Spleen (tissue), 11 donors: ENCODE measurements around the gene USH1G. TPM values are rescaled to one million over a fixed set of nuclear protein-coding genes. Genes with fewer than 3 reads are reported as not detected.
A peak's percentile ranks its signal among the peaks of the same experiment; 100 is the strongest.

Experiments used
- DNase-seq: peaks from one replicate; pipeline ENCODE4 v3.0.0-alpha.2; 2020
- H3K27ac ChIP-seq, 8 donors: fragments of 200-600 bp; sonication (generic) in 7 of 8; 1 replicate in 4 of 8; 2 replicates in 4 of 8; pipeline versions ENCODE4 v1.5.0 to v1.8.0; 2016 to 2021; ENCODE audit warnings: inconsistent platforms in 4 of 8, mild to moderate bottlenecking in 4 of 8, moderate library complexity in 1 of 8
- H3K27me3 ChIP-seq, 7 donors: fragments of 200-600 bp; sonication (generic) in 6 of 7; replicated peaks in 1 of 7; 1 replicate in 4 of 7; 2 replicates in 3 of 7; pipeline versions ENCODE4 v1.5.0 to v1.8.0; 2016 to 2021; ENCODE audit warnings: inconsistent platforms in 3 of 7, mild to moderate bottlenecking in 1 of 7
- H3K36me3 ChIP-seq, 6 donors: fragments of 200-600 bp; sonication (generic) in 5 of 6; 1 replicate in 4 of 6; 2 replicates in 2 of 6; pipeline versions ENCODE4 v1.5.0 to v1.8.0; 2016 to 2021; ENCODE audit warnings: inconsistent platforms in 2 of 6
- H3K4me1 ChIP-seq, 6 donors: fragments of 200-600 bp; sonication (generic) in 5 of 6; 1 replicate in 3 of 6; 2 replicates in 3 of 6; pipeline versions ENCODE4 v1.5.0 to v1.8.0; 2016 to 2021; ENCODE audit warnings: inconsistent platforms in 3 of 6
- H3K4me3 ChIP-seq, 8 donors: fragments of 200-600 bp; sonication (generic) in 7 of 8; 1 replicate in 4 of 8; 2 replicates in 4 of 8; pipeline versions ENCODE4 v1.5.0 to v1.8.0; 2016 to 2021; ENCODE audit warnings: inconsistent platforms in 4 of 8, mild to moderate bottlenecking in 4 of 8, moderate library complexity in 2 of 8
- H3K9me3 ChIP-seq, 8 donors: fragments of 200-600 bp; sonication (generic) in 7 of 8; 1 replicate in 4 of 8; 2 replicates in 4 of 8; pipeline versions ENCODE4 v1.5.0 to v1.8.0; 2016 to 2021; ENCODE audit warnings: inconsistent platforms in 4 of 8
- CTCF ChIP-seq, 11 experiments: fragments of 200-600 bp in 7 of 11; fragments of 450-650 bp in 4 of 11; sonication (generic) in 4 of 11; IDR thresholded peaks in 8 of 11; conservative IDR thresholded peaks in 3 of 11; 1 replicate in 7 of 11; 2 replicates in 4 of 11; pipeline versions ENCODE4 v1.4.0 to v1.8.0; 2016 to 2021; ENCODE audit warnings: antibody characterized with exemption in 11 of 11, inconsistent platforms in 4 of 11, mild to moderate bottlenecking in 1 of 11
- POLR2A ChIP-seq, 3 donors: fragments of 450-650 bp; IDR thresholded peaks; one replicate each; pipeline ENCODE4 v1.5.1; 2017; ENCODE audit warnings: antibody characterized with exemption in 3 of 3, mild to moderate bottlenecking in 1 of 3
- POLR2AphosphoS5 ChIP-seq, 3 donors: sonication (generic); formaldehyde crosslinking; IDR thresholded peaks; one replicate each; pipeline ENCODE4 v1.5.1; 2017; ENCODE audit warnings: antibody characterized with exemption in 3 of 3
- WGBS, 5 donors: extraction: QIAGEN DNeasy Blood & Tissue Kit in 3 of 5; methylation state at CpG; one replicate each; pipeline versions ENCODE4 v1.1.5 to v1.1.7; 2013 to 2018; 5-methylcytosine and 5-hydroxymethylcytosine counted together
- intact Hi-C: fragments of 100-400 bp; cut with DNase I; formaldehyde crosslinking; loops from one replicate; pipeline ENCODE4 v1.15.0; 2023; ENCODE audit warnings: low total_unique reads
- polyA plus RNA-seq, 3 donors: library from polyadenylated mRNA; stranded (reverse); fragments of 200-250 nt; gene quantifications; one replicate each; pipeline ENCODE4 v1.2.1, GENCODE V29; 2013
- total RNA-seq, 7 donors: library from RNA; depleted of rRNA in 3 of 7; stranded (reverse); fragments of >200 nt in 3 of 7; fragmentation: NEBNext Ultra II Directional in 4 of 7; extraction: Animal tissue kit (Norgen Biotek cat#: 25700) in 4 of 7; gene quantifications; one replicate each; pipeline versions ENCODE4 v1.1.0 to v1.2.1, GENCODE V29; 2016 to 2021
- donor health status: healthy with polysubstance abuse.
- donor health status: DM: no; HTN: no; CAD: no; lungs with moderate emphysema.
- donor health status: DM: no; HTN: no; CAD: no.
- donor health status: Bipolar disorder and iron deficiency.
- donor health status: healthy.
- donor health status: DM: no; HTN: no; CAD: no.
- donor health status: DM: yes; HTN: yes; CAD: no.

The USH1G gene
- total and polyA plus RNA-seq, 10 donors: not detected

- H3K27me3 ChIP-seq: peaks cover 0 to 31% (median 0%) of the 10 kb centered on the region in 7 donors
- peaks cover 0 to 31% (median 2%) of the 10 kb centered on the region in 6 donors for H3K36me3 ChIP-seq
- intact Hi-C loops: no loop called here
- H3K27ac ChIP-seq: no peak overlapping the region
- no peak for DNase-seq
- peaks cover 0 to under 1% (median 0%) of the 10 kb centered on the region in 6 donors for H3K4me1 ChIP-seq
- peaks cover 0 to 4% (median 0%) of the 10 kb centered on the region in 8 donors for H3K9me3 ChIP-seq
- WGBS, 5 donors: 76 to 83% (median 81%) methylated on average over 21 to 24 of the region's 24 CpGs
- H3K4me3 ChIP-seq: no peak overlapping the region
- TF ChIP-seq CTCF (IDR thresholded peaks at IDR 0.05 in 8 of 11, conservative IDR thresholded peaks at IDR 0.05 in 3 of 11) (no peak), POLR2AphosphoS5 (IDR thresholded peaks at IDR 0.05) (no peak), POLR2A (IDR thresholded peaks at IDR 0.05) (no peak)
Measured at GRCh38 chr17:74952431-74953133, 29.5 kb upstream of the USH1G start.

- Histone ChIP-seq H3K4me1 (no peaks in the 10 kb centered on the region), H3K27me3 (peaks cover 0 to 37% (median 0%) of the 10 kb centered on the region in 7 donors), H3K27ac (no peak overlapping the region), H3K9me3 (peaks cover 0 to 4% (median 0%) of the 10 kb centered on the region in 8 donors), H3K36me3 (peaks cover 0 to 31% (median 2%) of the 10 kb centered on the region in 6 donors), H3K4me3 (no peak overlapping the region)
- intact Hi-C loops: no loop called here
- WGBS, 5 donors: 70 to 76% (median 76%) methylated on average over 21 to 32 of the region's 32 CpGs
- TF ChIP-seq CTCF (IDR thresholded peaks at IDR 0.05 in 8 of 11, conservative IDR thresholded peaks at IDR 0.05 in 3 of 11) (no peak), POLR2AphosphoS5 (IDR thresholded peaks at IDR 0.05) (no peak), POLR2A (IDR thresholded peaks at IDR 0.05) (no peak)
- DNase-seq: no peak
Measured at GRCh38 chr17:74951680-74952421, 28.8 kb upstream of the USH1G start.

- TF ChIP-seq CTCF (IDR thresholded peaks at IDR 0.05 in 8 of 11, conservative IDR thresholded peaks at IDR 0.05 in 3 of 11) (no peak), POLR2A (IDR thresholded peaks at IDR 0.05) (no peak), POLR2AphosphoS5 (IDR thresholded peaks at IDR 0.05) (no peak)
- H3K4me3 ChIP-seq: no peak overlapping the region
- H3K9me3 ChIP-seq: no peaks in the 10 kb centered on the region
- no peaks in the 10 kb centered on the region for H3K4me1 ChIP-seq
- intact Hi-C loops: no loop called here
- H3K36me3 ChIP-seq: peaks cover 0 to 31% (median 2%) of the 10 kb centered on the region in 6 donors
- DNase-seq: no peak
- 20 to 100% (median 71%) methylated on average over 1 to 3 of the region's 3 CpGs for WGBS, 5 donors
- H3K27me3 ChIP-seq: peaks cover 0 to 45% (median 0%) of the 10 kb centered on the region in 7 donors
- H3K27ac ChIP-seq: no peak overlapping the region
Measured at GRCh38 chr17:74951065-74951464, 28.0 kb upstream of the USH1G start.

GRCh38 chr17:74950207-74950606, 27.2 kb upstream of the USH1G start:
- Histone ChIP-seq H3K4me1 (no peaks in the 10 kb centered on the region), H3K27me3 (peaks cover 0 to 46% (median 0%) of the 10 kb centered on the region in 7 donors), H3K27ac (no peak overlapping the region), H3K36me3 (peaks cover 0 to 26% (median 2%) of the 10 kb centered on the region in 6 donors), H3K9me3 (no peaks in the 10 kb centered on the region), H3K4me3 (no peak overlapping the region)
- WGBS, 5 donors: 68 to 83% (median 71%) methylated on average over 8 of the region's 8 CpGs; no CpG with 5 or more reads in 1 of the 5 donors
- no peak for DNase-seq
- TF ChIP-seq POLR2A (IDR thresholded peaks at IDR 0.05): no peak
- no peak for TF ChIP-seq CTCF (IDR thresholded peaks at IDR 0.05 in 8 of 11, conservative IDR thresholded peaks at IDR 0.05 in 3 of 11)
- peak in 1 of 3 donors; percentile 6 for TF ChIP-seq POLR2AphosphoS5 (IDR thresholded peaks at IDR 0.05)
- intact Hi-C loops: no loop called here
